Gastroesophageal sphincter (tissue), 4 donors: ENCODE measurements around the gene PTPRN2. TPM values are rescaled to one million over a fixed set of nuclear protein-coding genes. Genes with fewer than 3 reads are reported as not detected.

ENCODE experiments used
- ATAC-seq: fragments of 150-250 bp; one replicate; pipeline ENCODE4 v1.9.1; 2016; ENCODE audit warnings: mild to moderate bottlenecking, moderate library complexity
- H3K27ac ChIP-seq, 4 donors: fragments of 200-600 bp; sonication (generic) in 3 of 4; 1 replicate in 3 of 4; 2 replicates in 1 of 4; pipeline ENCODE4 v1.5.1; 2016 to 2019
- H3K27me3 ChIP-seq: fragments of 200-600 bp; sonication (generic); one replicate; pipeline ENCODE4 v1.5.1; 2019
- H3K36me3 ChIP-seq, 2 donors: fragments of 200-600 bp; sonication (generic); one replicate each; pipeline ENCODE4 v1.5.1; 2019; ENCODE audit warnings: control low read depth in 1 of 2
- H3K4me1 ChIP-seq, 3 donors: fragments of 200-600 bp; sonication (generic); 1 replicate in 2 of 3; 2 replicates in 1 of 3; pipeline ENCODE4 v1.5.1; 2016 to 2019; ENCODE audit warnings: control low read depth in 2 of 3
- H3K4me3 ChIP-seq, 2 donors: fragments of 200-600 bp; sonication (generic); one replicate each; pipeline ENCODE4 v1.5.1; 2019; ENCODE audit warnings: mild to moderate bottlenecking in 1 of 2, moderate library complexity in 1 of 2
- H3K9me3 ChIP-seq, 3 donors: fragments of 200-600 bp; sonication (generic); one replicate each; pipeline ENCODE4 v1.5.1; 2017 to 2019; ENCODE audit warnings: control low read depth in 2 of 3
- CTCF ChIP-seq, 4 experiments: fragments of 200-600 bp in 2 of 4; fragments of 450-650 bp in 2 of 4; sonication (generic) in 1 of 4; IDR thresholded peaks; one replicate each; pipeline ENCODE4 v1.5.1; 2017 to 2019; ENCODE audit warnings: antibody characterized with exemption in 4 of 4, mild to moderate bottlenecking in 2 of 4, moderate library complexity in 2 of 4
- EP300 ChIP-seq: sonication (generic); formaldehyde crosslinking; IDR thresholded peaks from one replicate; pipeline ENCODE4 v1.6.1; 2017; ENCODE audit warnings: antibody characterized with exemption, mild to moderate bottlenecking
- POLR2A ChIP-seq, 2 donors: fragments of 450-650 bp; IDR thresholded peaks; one replicate each; pipeline ENCODE4 v1.6.1; 2017; ENCODE audit warnings: antibody characterized with exemption in 2 of 2, mild to moderate bottlenecking in 2 of 2, moderate library complexity in 1 of 2
- POLR2AphosphoS5 ChIP-seq: sonication (generic); formaldehyde crosslinking; IDR thresholded peaks from one replicate; pipeline ENCODE4 v1.6.1; 2017; ENCODE audit warnings: antibody characterized with exemption
- WGBS, 2 donors: methylation state at CpG; one replicate each; pipeline ENCODE4 v1.1.5; 2018; ENCODE audit warnings: low coverage in 1 of 2; 5-methylcytosine and 5-hydroxymethylcytosine counted together
- total RNA-seq, 4 donors: library from RNA; depleted of rRNA; stranded (reverse); fragments of >200 nt; gene quantifications; one replicate each; pipeline ENCODE4 v1.1.0, GENCODE V29; 2016

Gene PTPRN2
- total RNA-seq, 4 donors from 2014 or later: 1.7 to 4.7 (median 3.3) TPM

GRCh38 chr7:158607563-158607962, 19.9 kb upstream of the PTPRN2 start:
- peaks cover 0 to 11% of the 10 kb centered on the region in 2 donors for H3K36me3 ChIP-seq
- no peak for ATAC-seq
- H3K4me1 ChIP-seq: no peaks in the 10 kb centered on the region
- no peak overlapping the region for H3K4me3 ChIP-seq
- H3K27me3 ChIP-seq: no peaks in the 10 kb centered on the region
- H3K27ac ChIP-seq: no peak overlapping the region
- TF ChIP-seq CTCF (IDR thresholded peaks at IDR 0.05) (no peak), POLR2AphosphoS5 (no peak), POLR2A (IDR thresholded peaks at IDR 0.05) (no peak), EP300 (no peak)
- no peaks in the 10 kb centered on the region for H3K9me3 ChIP-seq
- 86 to 98% methylated on average over 4 of the region's 6 CpGs for WGBS, 2 donors

GRCh38 chr7:158606671-158607424, 19.2 kb upstream of the PTPRN2 start:
- ATAC-seq: no peak
- no peak overlapping the region for H3K4me3 ChIP-seq
- no peak for TF ChIP-seq CTCF (IDR thresholded peaks at IDR 0.05)
- no peak for TF ChIP-seq POLR2A (IDR thresholded peaks at IDR 0.05)
- TF ChIP-seq POLR2AphosphoS5: no peak
- TF ChIP-seq EP300: no peak
- no peaks in the 10 kb centered on the region for H3K27me3 ChIP-seq
- H3K9me3 ChIP-seq: no peaks in the 10 kb centered on the region
- no peaks in the 10 kb centered on the region for H3K4me1 ChIP-seq
- peaks cover 0 to 11% of the 10 kb centered on the region in 2 donors for H3K36me3 ChIP-seq
- WGBS, 2 donors: 81 to 95% methylated on average over 3 to 4 of the region's 18 CpGs
- H3K27ac ChIP-seq: no peak overlapping the region

GRCh38 chr7:158606129-158606528, 18.5 kb upstream of the PTPRN2 start:
- no peaks in the 10 kb centered on the region for H3K27me3 ChIP-seq
- H3K27ac ChIP-seq: no peak overlapping the region
- no peak overlapping the region for H3K4me3 ChIP-seq
- no peaks in the 10 kb centered on the region for H3K9me3 ChIP-seq
- no peak for ATAC-seq
- H3K4me1 ChIP-seq: no peaks in the 10 kb centered on the region
- TF ChIP-seq EP300 (no peak), POLR2A (IDR thresholded peaks at IDR 0.05) (no peak), CTCF (IDR thresholded peaks at IDR 0.05) (no peak), POLR2AphosphoS5 (no peak)
- 76 to 80% methylated on average over 1 to 2 of the region's 4 CpGs for WGBS, 2 donors
- H3K36me3 ChIP-seq: peaks cover 0 to 11% of the 10 kb centered on the region in 2 donors

GRCh38 chr7:158603773-158604755, 16.4 kb upstream of the PTPRN2 start:
- Histone ChIP-seq H3K36me3 (peaks cover 0 to 11% of the 10 kb centered on the region in 2 donors), H3K9me3 (no peaks in the 10 kb centered on the region), H3K27ac (no peak overlapping the region), H3K27me3 (no peaks in the 10 kb centered on the region), H3K4me3 (no peak overlapping the region), H3K4me1 (no peaks in the 10 kb centered on the region)
- WGBS, 2 donors: 65 to 89% methylated on average over 5 to 13 of the region's 23 CpGs
- no peak for TF ChIP-seq EP300
- TF ChIP-seq POLR2AphosphoS5: no peak
- TF ChIP-seq POLR2A (IDR thresholded peaks at IDR 0.05): no peak
- no peak for TF ChIP-seq CTCF (IDR thresholded peaks at IDR 0.05)
- ATAC-seq: no peak
